EL (cell line): ENCODE results near the gene REEP2.
A peak's percentile ranks its signal among the peaks of the same experiment; 100 is the strongest.

ENCODE experiments used
- DNase-seq: peaks from one replicate; pipeline ENCODE4 v3.0.0-alpha.2; 2016

The REEP2 gene

DNA sequence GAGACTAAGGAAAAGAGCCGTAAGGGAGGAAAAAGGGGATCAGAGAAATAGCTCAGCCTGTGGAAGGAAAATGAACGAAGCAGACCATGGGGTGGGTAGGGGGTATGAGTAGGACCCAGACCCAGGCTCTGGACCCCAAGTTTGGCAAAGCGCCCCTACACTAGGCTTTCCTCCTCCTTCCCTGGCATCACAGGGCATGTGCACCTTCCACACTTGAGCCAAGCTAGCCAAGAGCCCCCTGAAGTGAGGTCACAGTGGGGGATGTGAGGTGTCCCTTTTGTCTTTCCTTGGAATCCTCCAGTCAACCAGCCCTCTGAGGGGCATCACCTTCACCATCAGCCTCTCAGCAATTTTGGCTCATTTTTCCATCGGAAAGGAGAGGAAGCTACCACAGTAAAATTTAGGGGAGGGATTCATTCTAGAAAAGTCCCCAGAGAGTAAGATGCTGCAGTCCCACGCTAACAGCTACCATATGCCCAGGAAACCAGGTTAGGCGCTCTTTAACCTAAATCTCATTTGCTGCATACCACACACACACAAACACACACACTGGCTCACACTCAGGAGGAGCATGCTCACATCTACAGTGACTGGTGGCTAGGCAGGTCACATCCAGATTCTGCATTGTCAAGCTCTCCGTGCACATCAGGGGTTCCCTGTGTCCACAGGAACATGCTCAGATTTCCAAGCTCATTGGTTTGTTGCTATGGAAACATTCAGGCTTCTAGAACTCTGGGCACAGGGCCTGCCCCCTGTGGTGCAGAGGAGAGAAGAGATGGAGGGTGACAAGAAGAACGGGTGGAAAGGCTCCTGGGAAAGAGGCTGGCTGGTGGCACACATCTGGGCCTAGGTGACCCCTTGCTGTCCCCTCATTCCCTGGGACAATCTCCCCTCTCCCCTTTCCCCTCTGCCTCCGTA, 9.9 kb downstream of the REEP2 start:
- peak; percentile 41 for DNase-seq

- peak; percentile 87 for DNase-seq
These were observed 10.8 kb downstream of the REEP2 start for GRCh38 chr5:138449501-138450239.

- no peak for DNase-seq
These were observed 12.1 kb downstream of the REEP2 start for GRCh38 chr5:138450971-138451370.

- no peak for DNase-seq
These were observed 13.9 kb downstream of the REEP2 start for GRCh38 chr5:138452720-138453119.

DNA sequence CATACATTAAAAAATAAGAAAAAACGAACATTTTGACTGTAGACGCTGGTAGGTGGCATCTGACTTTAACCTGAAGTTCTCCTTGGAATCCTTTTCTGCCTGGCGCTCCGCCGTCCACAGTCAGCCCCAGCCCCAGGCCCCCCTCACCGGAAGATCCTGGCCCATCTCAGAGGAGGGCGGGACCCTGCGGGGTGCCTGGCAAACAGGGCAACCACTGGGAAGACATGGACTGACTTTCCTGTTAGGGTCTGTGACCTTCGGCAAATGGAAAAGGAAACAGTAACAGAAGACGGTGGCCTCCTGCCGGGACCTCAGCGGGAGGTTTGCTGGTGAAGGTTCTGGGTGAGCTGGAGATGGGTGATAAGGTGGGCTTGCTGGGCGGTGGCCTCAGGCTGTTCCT, 14.7 kb downstream of the REEP2 start:
- DNase-seq = no peak

GRCh38 chr5:138454121-138454520, 15.3 kb downstream of the REEP2 start:
- no peak for DNase-seq

DNA sequence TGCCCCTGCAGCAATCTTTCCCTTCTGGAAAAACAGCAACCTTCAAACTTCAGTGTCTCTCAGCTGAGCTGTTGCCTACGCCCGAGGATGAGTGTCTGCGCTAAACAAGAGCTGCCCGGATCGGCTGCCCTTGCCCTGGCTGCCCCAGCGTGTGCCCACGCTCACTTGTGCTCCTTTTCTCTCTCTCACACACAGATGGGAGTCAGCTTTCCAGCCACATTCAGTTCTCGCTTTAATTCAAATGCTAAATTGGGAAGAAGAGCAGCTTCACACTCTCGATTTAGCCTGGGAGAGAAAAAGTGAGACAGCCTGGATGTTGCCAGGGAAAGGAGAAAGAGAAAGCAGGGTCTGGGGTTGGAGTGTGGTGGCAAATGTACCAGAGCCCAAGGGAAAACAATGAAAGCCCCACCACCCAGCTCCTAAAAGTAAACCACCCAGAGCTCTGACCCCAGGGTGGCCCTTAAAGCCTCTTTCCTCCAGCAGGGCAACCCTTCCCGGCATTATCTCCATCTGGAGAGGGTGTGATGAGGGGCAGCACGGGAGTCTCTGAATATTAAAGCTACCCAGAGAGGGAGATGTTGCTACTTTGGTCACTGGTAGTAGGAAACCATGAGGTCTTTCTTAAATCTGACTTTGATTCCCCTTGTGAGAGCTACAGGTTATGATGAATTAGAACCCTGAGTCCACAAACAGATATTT, 16.5 kb downstream of the REEP2 start:
- no peak for DNase-seq

GRCh38 chr5:138457531-138458275, 18.8 kb downstream of the REEP2 start:
- DNase-seq = no peak

GRCh38 chr5:138458384-138458783, 19.5 kb downstream of the REEP2 start:
- no peak for DNase-seq

- no peak for DNase-seq
These were observed 20.0 kb downstream of the REEP2 start for GRCh38 chr5:138458856-138459255.

DNA sequence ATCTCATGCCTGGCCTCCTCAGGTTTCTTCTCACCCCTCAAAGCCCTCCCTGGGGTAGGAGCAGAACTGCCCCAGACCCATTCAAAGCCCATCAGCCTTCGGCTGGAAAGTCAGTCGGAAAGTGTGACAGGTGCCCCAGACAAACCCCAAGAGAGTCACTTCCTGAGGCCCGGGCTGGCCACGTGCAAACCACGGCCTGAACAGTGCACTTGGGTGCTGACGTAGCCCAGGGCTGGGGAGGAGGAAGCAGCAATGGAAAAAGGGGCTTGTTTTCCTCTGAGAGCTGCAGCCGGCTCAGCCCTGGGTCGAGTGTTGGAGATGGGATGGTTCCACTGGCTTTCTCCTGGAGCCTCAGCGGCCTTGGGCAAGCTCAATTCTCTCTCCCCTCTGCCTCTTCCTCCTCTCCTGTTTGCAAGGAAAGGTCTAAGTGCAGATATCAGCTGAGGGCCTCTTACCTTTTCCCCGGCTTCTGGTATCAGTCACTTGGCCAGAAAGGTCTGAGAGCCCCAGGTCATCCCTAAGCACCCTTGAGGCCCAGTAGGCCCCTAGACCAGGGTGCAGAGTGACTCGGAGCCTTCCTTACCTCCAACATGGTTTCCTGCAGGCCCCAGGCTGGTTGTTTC, 20.6 kb downstream of the REEP2 start:
- no peak for DNase-seq

- no peak for DNase-seq
These were observed 21.3 kb downstream of the REEP2 start for GRCh38 chr5:138460032-138460693.

- peak; percentile 88 for DNase-seq
These were observed 22.7 kb downstream of the REEP2 start for GRCh38 chr5:138461343-138462125.

DNA sequence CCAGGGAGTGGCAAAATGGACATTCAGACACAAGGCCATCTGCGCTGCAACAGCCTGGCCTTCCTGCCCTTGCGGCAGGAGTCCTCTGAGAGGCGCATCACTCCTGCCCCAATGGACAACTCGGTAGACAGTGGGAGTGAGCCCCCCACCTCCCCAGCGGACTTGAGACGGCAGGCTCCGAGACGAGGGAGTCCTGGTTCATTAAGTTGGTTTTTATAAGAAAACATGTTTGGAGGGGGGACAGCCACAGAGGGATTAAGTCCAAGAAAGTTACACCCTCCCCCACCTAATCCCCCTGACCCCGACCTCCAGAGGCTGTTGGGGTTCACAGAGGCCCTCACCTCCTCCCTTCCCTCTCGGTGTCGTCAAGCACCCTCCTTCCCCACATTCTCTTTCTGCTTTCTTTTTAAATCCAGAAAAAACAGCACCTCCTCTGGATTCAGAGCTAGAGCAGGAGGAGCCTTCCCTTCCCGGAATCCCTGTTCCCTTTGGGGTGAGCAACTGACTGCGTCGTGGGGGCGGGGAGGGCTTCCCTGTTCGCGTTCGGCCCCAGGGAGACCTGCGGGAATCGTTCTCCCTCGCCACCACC, 24.7 kb downstream of the REEP2 start:
- peak; percentile 36 for DNase-seq

GRCh38 chr5:138464008-138464387, 25.1 kb downstream of the REEP2 start:
- peak; percentile 97 for DNase-seq

DNA sequence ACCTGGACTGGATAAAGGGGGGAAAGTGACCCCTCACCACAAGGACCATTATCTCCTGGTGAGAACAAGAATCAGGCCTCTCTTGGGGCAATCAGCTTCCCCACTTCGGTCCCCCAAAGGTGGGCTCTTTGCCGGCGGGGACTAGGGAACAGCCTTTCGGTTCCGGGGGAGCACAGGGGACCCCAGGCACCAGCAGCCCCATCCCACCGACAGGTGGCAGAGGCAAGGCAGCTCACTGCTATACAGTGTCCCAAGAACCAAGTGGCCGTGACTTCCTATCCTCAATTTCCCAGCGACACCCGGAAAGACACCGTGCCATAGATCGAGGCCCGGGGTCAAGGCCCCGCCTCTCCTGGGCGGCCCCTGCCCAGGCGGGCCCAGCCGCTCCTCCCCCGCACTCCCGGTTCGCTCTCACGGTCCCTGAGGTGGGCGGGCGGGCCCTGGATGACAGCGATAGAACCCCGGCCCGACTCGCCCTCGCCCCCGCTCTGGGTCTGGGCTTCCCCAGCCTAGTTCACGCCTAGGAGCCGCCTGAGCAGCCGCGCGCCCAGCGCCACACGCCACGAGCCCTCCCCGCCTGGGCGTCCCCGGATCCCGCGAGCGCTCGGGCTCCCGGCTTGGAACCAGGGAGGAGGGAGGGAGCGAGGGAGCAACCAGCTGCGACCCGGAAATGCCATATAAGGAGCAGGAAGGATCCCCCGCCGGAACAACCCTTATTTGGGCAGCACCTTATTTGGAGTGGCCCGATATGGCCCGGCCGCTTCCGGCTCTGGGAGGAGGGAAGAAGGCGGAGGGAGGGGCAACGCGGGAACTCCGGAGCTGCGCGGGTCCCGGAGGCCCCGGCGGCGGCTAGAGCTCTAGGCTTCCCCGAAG, 25.8 kb downstream of the REEP2 start:
- peak; percentile 99 for DNase-seq

GRCh38 chr5:138465261-138466124, 26.6 kb downstream of the REEP2 start, which contains the start of gene EGR1:
EGR1 (plus strand) TSS chr5:138465479; CDS start chr5:138465762, 283 bp downstream.
- peak; percentile 95 for DNase-seq
